Measurements from ENCODE around the gene TTLL10. TPM values are rescaled to one million over a fixed set of nuclear protein-coding genes. Genes with fewer than 3 reads are reported as not detected.

The TTLL10 gene
- total and polyA plus RNA-seq, 2 of the 4 experiments (the other 2 are of a cell fraction), result not detected

GRCh38 chr1:1161683-1162079 is 12.0 kb upstream of the TTLL10 start:
- no peak overlapping the region for H4K5ac ChIP-seq (ENCODE audit: low read depth, low read length)
- DNase-seq, result no peak
- BruUV-seq (replicated peaks), result no TSS peak
- no peak overlapping the region for H2BK15ac ChIP-seq (ENCODE audit: low read depth, low read length)
- H3K23ac ChIP-seq (ENCODE audit: low read depth, low read length), result no peak overlapping the region
- ChIA-PET CTCF (no interaction called here), POLR2A (ENCODE audit: unreplicated experiment) (no interaction called here)
- ATAC-seq (ENCODE audit: low read depth), result no peak
- no peak overlapping the region for H3K18ac ChIP-seq (ENCODE audit: low read depth, low read length)
- no peak overlapping the region for H2BK120ac ChIP-seq (ENCODE audit: low read depth, low read length)
- H3K79me1 ChIP-seq (ENCODE audit: low read depth in 1 of 2, low read length in 2 of 2), result no peaks in the 10 kb centered on the region
- no peak overlapping the region for H3K27ac ChIP-seq (ENCODE audit: insufficient read depth, low read length)
- no peaks in the 10 kb centered on the region for H3K9me3 ChIP-seq (ENCODE audit: control insufficient read depth, insufficient read depth, low read length)
- no peak overlapping the region for H4K8ac ChIP-seq (ENCODE audit: low read depth in 2 of 2, low read length in 2 of 2)
- H3K4me3 ChIP-seq (ENCODE audit: insufficient read depth, low read depth, low read length), result no peak overlapping the region
- H4K20me1 ChIP-seq (ENCODE audit: insufficient read depth, low read length), result no peaks in the 10 kb centered on the region
- H2AK9ac ChIP-seq (replicated peaks; ENCODE audit: low read depth, low read length, poor library complexity), result no peak overlapping the region
- dilution Hi-C loops (cut with HindIII; ENCODE audit: low sequenced_read_pairs, unreplicated experiment) (no loop called here), intact Hi-C loops (cut with micrococcal nuclease) (no loop called here), in situ Hi-C loops (cut with MboI; ENCODE audit: low sequenced_read_pairs) (no loop called here)
- 81% methylated on average over 5 of the region's 17 CpGs; no CpG with 5 or more reads in 1 of the 2 experiments for WGBS, 2 experiments (ENCODE audit: extremely low coverage in 2 of 2, insufficient read length in 1 of 2)
- H3K9ac ChIP-seq (ENCODE audit: low read depth, low read length), result no peak overlapping the region
- H3K27me3 ChIP-seq (ENCODE audit: control insufficient read depth, insufficient read depth, low read length), result peaks cover 11% of the 10 kb centered on the region; the same call in 1 of the 2 replicates
- TF ChIP-seq MXI1 (IDR thresholded peaks at IDR 0.05; ENCODE audit: borderline replicate concordance, low read depth, low read length), result no peak
- H4K91ac ChIP-seq (ENCODE audit: insufficient read depth, low read depth, low read length), result no peak overlapping the region
- H2AFZ ChIP-seq (replicated peaks; ENCODE audit: low read length, poor library complexity), result no peak overlapping the region
- no peaks in the 10 kb centered on the region; the same call in 1 of the 2 replicates for H3K9me1 ChIP-seq (ENCODE audit: insufficient read depth, low read length)
- no peak overlapping the region for H2BK20ac ChIP-seq (ENCODE audit: low read depth, low read length)
- no peaks in the 10 kb centered on the region for H3K36me3 ChIP-seq (ENCODE audit: control insufficient read depth, insufficient read depth, low read length)
- no peak overlapping the region for H3K14ac ChIP-seq (replicated peaks; ENCODE audit: low read depth, low read length)
- no peak overlapping the region for H3K56ac ChIP-seq (ENCODE audit: extremely low read depth, insufficient read depth, low read length)
- no peak overlapping the region for H3K4me2 ChIP-seq (ENCODE audit: low read depth, low read length)
- H3K4ac ChIP-seq (ENCODE audit: low read depth, low read length), result no peak overlapping the region
- no peak overlapping the region for H2AK5ac ChIP-seq (ENCODE audit: low read depth, low read length)
- H2BK5ac ChIP-seq (ENCODE audit: low read depth, low read length, poor library complexity, severe bottlenecking), result no peak overlapping the region
- peaks cover 11% of the 10 kb centered on the region for H3K4me1 ChIP-seq (ENCODE audit: control insufficient read depth, insufficient read depth, low read length)
